ENCODE data around the gene CDON. TPM values are rescaled to one million over a fixed set of nuclear protein-coding genes. Genes with fewer than 3 reads are reported as not detected.

CDON gene
- total and polyA plus RNA-seq, 9 of the 15 experiments (the other 6 are each of a cell fraction or from before 2014, with no cell fraction given), result 0.08 to 0.64 (median 0.40) TPM

DNA sequence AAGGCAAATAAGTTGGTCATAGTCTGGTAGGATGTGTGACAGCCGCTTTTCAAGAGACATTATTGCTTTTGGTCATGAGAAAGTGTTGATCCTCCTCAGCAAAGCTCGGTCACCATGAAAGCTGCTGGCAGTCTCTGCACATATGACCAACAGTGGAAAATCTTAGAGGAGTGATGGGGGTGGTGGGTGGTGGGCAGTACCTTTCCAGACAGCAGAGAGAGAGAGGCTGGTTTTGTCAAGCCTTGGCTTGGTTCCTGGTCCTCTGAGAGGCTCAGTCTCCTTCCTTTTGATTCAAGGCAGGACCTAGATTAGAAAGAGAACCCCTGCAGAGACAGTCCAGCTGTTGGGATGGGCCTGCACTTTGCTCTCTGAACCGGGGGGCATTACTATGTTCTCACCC is 136.9 kb downstream of the CDON start (continued):
- TF ChIP-seq, protein P1, sequence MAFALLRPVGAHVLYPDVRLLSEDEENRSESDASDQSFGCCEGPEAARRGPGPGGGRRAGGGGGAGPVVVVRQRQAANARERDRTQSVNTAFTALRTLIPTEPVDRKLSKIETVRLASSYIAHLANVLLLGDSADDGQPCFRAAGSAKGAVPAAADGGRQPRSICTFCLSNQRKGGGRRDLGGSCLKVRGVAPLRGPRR (CRISPR knock-in tag; IDR thresholded peaks at IDR 0.05), result no peak
- TF ChIP-seq ZBTB1 (CRISPR knock-in tag; IDR thresholded peaks at IDR 0.05; ENCODE audit: borderline replicate concordance, low read depth) (no peak), NCOA4 (IDR thresholded peaks at IDR 0.05; ENCODE audit: partially characterized antibody) (no peak), ZNF133 (CRISPR knock-in tag; IDR thresholded peaks at IDR 0.05) (no peak), NKRF (IDR thresholded peaks at IDR 0.05; ENCODE audit: borderline replicate concordance) (no peak)

- no peaks in the 10 kb centered on the region for H3K9me1 ChIP-seq (ENCODE audit: control insufficient read depth, insufficient read depth, low read length)
- H3K4me2 ChIP-seq (ENCODE audit: insufficient read depth, low read length), result no peak overlapping the region
- DNase-seq (ENCODE audit: extremely low read depth in 1 of 4, low spot score in 3 of 4) (no peak), FAIRE-seq (no peak), ATAC-seq (no peak)
- WGBS (ENCODE audit: insufficient coverage, low coverage, missing lambda C conversion rate), result under 1% methylated on average over 6 of the region's 6 CpGs
- BruUV-seq (replicated peaks), result no TSS peak
- no peaks in the 10 kb centered on the region for H3K36me3 ChIP-seq (ENCODE audit: control insufficient read depth, insufficient read depth, low read length)
- POLR2A ChIA-PET, result no interaction called here
- H4K20me1 ChIP-seq (replicated peaks; ENCODE audit: control insufficient read depth, insufficient read depth, low read length), result no peaks in the 10 kb centered on the region; the same call in 1 of the 2 replicates
- in situ Hi-C loops (cut with MboI) (no loop called here), intact Hi-C loops (cut with micrococcal nuclease) (loop anchor here (10.0 kb wide), 1 partner anchor 130 kb away; no protein-coding TSS in a partner anchor)
- H3K4me3 ChIP-seq, result no peak overlapping the region
- no peak overlapping the region for H3K9ac ChIP-seq (ENCODE audit: insufficient read depth in 1 of 2, low read depth in 2 of 2, low read length in 2 of 2)
- no peak overlapping the region for H3K27ac ChIP-seq (ENCODE audit: extremely low read depth, low read depth, low read length)
- H3K27me3 ChIP-seq (ENCODE audit: control insufficient read depth in 2 of 2, insufficient read depth in 2 of 2, low read length in 2 of 2), result peaks cover 28 to 63% of the 10 kb centered on the region in 2 experiments; a peak in 4 of 5 replicates
- no peaks in the 10 kb centered on the region for H3K4me1 ChIP-seq (replicated peaks in 1 of 2; ENCODE audit: control insufficient read depth in 2 of 2, insufficient read depth in 2 of 2, low read length in 2 of 2)
- CTCF ChIA-PET (ENCODE audit: low intra/inter-chr PET ratio), result no interaction called here
- no peaks in the 10 kb centered on the region for H3K79me2 ChIP-seq (ENCODE audit: control insufficient read depth, insufficient read depth, low read length)
- H3K9me3 ChIP-seq (replicated peaks; ENCODE audit: control insufficient read depth, insufficient read depth, low read depth, low read length), result no peaks in the 10 kb centered on the region
- H2AFZ ChIP-seq (ENCODE audit: low read depth, low read length), result no peak overlapping the region
- TF ChIP-seq, protein P2, sequence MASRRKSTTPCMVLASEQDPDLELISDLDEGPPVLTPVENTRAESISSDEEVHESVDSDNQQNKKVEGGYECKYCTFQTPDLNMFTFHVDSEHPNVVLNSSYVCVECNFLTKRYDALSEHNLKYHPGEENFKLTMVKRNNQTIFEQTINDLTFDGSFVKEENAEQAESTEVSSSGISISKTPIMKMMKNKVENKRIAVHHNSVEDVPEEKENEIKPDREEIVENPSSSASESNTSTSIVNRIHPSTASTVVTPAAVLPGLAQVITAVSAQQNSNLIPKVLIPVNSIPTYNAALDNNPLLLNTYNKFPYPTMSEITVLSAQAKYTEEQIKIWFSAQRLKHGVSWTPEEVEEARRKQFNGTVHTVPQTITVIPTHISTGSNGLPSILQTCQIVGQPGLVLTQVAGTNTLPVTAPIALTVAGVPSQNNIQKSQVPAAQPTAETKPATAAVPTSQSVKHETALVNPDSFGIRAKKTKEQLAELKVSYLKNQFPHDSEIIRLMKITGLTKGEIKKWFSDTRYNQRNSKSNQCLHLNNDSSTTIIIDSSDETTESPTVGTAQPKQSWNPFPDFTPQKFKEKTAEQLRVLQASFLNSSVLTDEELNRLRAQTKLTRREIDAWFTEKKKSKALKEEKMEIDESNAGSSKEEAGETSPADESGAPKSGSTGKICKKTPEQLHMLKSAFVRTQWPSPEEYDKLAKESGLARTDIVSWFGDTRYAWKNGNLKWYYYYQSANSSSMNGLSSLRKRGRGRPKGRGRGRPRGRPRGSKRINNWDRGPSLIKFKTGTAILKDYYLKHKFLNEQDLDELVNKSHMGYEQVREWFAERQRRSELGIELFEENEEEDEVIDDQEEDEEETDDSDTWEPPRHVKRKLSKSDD (conservative IDR thresholded peaks at IDR 0.05; ENCODE audit: low read length), result no peak
- TF ChIP-seq ZNF324 (CRISPR knock-in tag; IDR thresholded peaks at IDR 0.05), result no peak
- no peak for TF ChIP-seq MEIS2 (IDR thresholded peaks at IDR 0.05; ENCODE audit: partially characterized antibody)
- no peak for TF ChIP-seq HMGXB4 (CRISPR knock-in tag; IDR thresholded peaks at IDR 0.05)
- no peak for TF ChIP-seq RBM39 (optimal IDR thresholded peaks at IDR 0.05; ENCODE audit: low read depth, low read length)
- no peak for TF ChIP-seq RFX5 (IDR thresholded peaks at IDR 0.05; ENCODE audit: low read depth, low read length)
- TF ChIP-seq ZNF280A (IDR thresholded peaks at IDR 0.05; ENCODE audit: low read depth, partially characterized antibody), result no peak
- no peak for TF ChIP-seq MTA2 (IDR thresholded peaks at IDR 0.05; ENCODE audit: low read depth)
Observed at GRCh38 chr11:125925247-125925740, 137.4 kb downstream of the CDON start.
